ENCODE measurements around the gene KCNMA1.

GRCh38 chr10:77299320-77299719 lies 338.3 kb downstream of the KCNMA1 start:
- TF ChIP-seq, protein P1, sequence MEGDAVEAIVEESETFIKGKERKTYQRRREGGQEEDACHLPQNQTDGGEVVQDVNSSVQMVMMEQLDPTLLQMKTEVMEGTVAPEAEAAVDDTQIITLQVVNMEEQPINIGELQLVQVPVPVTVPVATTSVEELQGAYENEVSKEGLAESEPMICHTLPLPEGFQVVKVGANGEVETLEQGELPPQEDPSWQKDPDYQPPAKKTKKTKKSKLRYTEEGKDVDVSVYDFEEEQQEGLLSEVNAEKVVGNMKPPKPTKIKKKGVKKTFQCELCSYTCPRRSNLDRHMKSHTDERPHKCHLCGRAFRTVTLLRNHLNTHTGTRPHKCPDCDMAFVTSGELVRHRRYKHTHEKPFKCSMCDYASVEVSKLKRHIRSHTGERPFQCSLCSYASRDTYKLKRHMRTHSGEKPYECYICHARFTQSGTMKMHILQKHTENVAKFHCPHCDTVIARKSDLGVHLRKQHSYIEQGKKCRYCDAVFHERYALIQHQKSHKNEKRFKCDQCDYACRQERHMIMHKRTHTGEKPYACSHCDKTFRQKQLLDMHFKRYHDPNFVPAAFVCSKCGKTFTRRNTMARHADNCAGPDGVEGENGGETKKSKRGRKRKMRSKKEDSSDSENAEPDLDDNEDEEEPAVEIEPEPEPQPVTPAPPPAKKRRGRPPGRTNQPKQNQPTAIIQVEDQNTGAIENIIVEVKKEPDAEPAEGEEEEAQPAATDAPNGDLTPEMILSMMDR (conservative IDR thresholded peaks at IDR 0.05; ENCODE audit: low read depth, low read length), result no peak
- TF ChIP-seq EZH2 (IDR thresholded peaks at IDR 0.05; ENCODE audit: low read length, unreplicated experiment) (no peak), EZH2phosphoT487 (IDR thresholded peaks at IDR 0.05; ENCODE audit: borderline replicate concordance, low read length) (no peak)

All from PC-3 (cell line).